GM18868 (cell line): ENCODE data around the gene TSPOAP1.

Experiments
- ATAC-seq: cut with Tn5 transposase; IDR thresholded peaks from one replicate; pipeline ENCODE4 v1.9.1; 2021; ENCODE audit warnings: mild to moderate bottlenecking, moderate library complexity; ENCODE audit not compliant: unreplicated experiment

TSPOAP1 gene

GRCh38 chr17:58304750-58305486, 23.7 kb downstream of the TSPOAP1 start:
- ATAC-seq: no peak

- no peak for ATAC-seq
Observed at GRCh38 chr17:58303971-58304749, 24.4 kb downstream of the TSPOAP1 start.

GRCh38 chr17:58302919-58303585, 25.5 kb downstream of the TSPOAP1 start:
- no peak for ATAC-seq

GRCh38 chr17:58302171-58302918, 26.2 kb downstream of the TSPOAP1 start:
- ATAC-seq: no peak

- ATAC-seq: no peak
Observed at GRCh38 chr17:58301504-58302150, 27.0 kb downstream of the TSPOAP1 start.

GRCh38 chr17:58300336-58300735, 28.3 kb downstream of the TSPOAP1 start:
- ATAC-seq: no peak

- ATAC-seq: no peak
Observed at GRCh38 chr17:58294034-58294433, 34.6 kb downstream of the TSPOAP1 start.

GRCh38 chr17:58291246-58291645, 37.3 kb downstream of the TSPOAP1 start:
- no peak for ATAC-seq

GRCh38 chr17:58289869-58290268, 38.7 kb downstream of the TSPOAP1 start:
- ATAC-seq: no peak

- no peak for ATAC-seq
Observed at GRCh38 chr17:58285422-58285810, 43.2 kb downstream of the TSPOAP1 start.

- ATAC-seq: no peak
Observed at GRCh38 chr17:58284613-58285421, 43.8 kb downstream of the TSPOAP1 start.

GRCh38 chr17:58283674-58284612, 44.7 kb downstream of the TSPOAP1 start:
- no peak for ATAC-seq

GRCh38 chr17:58282442-58282841, 46.2 kb downstream of the TSPOAP1 start:
- no peak for ATAC-seq

GRCh38 chr17:58281511-58282011, 47.0 kb downstream of the TSPOAP1 start:
- ATAC-seq: no peak

GRCh38 chr17:58280480-58281217, 47.9 kb downstream of the TSPOAP1 start, which contains the start of gene MPO:
Gene MPO (minus strand): TSS chr17:58280935. CDS start chr17:58280758, 177 bp downstream.
- no peak for ATAC-seq

- ATAC-seq: no peak
Observed at GRCh38 chr17:58279736-58280479, 48.7 kb downstream of the TSPOAP1 start.
